Neuronal stem cell (in vitro differentiated cells): ENCODE results near the gene DSC3.

Experiments
- DNase-seq: peaks from one replicate; pipeline ENCODE4 v3.0.0-alpha.2; 2013; ENCODE audit warnings: low spot score
- H2AFZ ChIP-seq: one replicate; pipeline ENCODE4 v1.6.1; 2013; ENCODE audit warnings: mild to moderate bottlenecking, low read length, inconsistent platforms
- H2AK5ac ChIP-seq: 2 replicates; pipeline ENCODE4 v1.6.1; 2013; ENCODE audit warnings: low read depth, mild to moderate bottlenecking, inconsistent platforms, low read length, moderate library complexity, mixed read lengths
- H2BK120ac ChIP-seq: 2 replicates; pipeline ENCODE4 v1.6.1; 2013; ENCODE audit warnings: low read depth, mild to moderate bottlenecking, inconsistent platforms, low read length, moderate library complexity, mixed read lengths
- H2BK12ac ChIP-seq: one replicate; pipeline ENCODE4 v1.6.1; 2013; ENCODE audit warnings: low read length, inconsistent platforms
- H2BK15ac ChIP-seq: 2 replicates; pipeline ENCODE4 v1.6.1; 2013; ENCODE audit warnings: mild to moderate bottlenecking, low read length, inconsistent platforms, mixed read lengths
- H2BK5ac ChIP-seq: one replicate; pipeline ENCODE4 v1.6.1; 2013; ENCODE audit warnings: inconsistent platforms, mild to moderate bottlenecking, low read length, moderate library complexity
- H3K14ac ChIP-seq: one replicate; pipeline ENCODE4 v1.6.1; 2013; ENCODE audit warnings: low read length, inconsistent platforms
- H3K18ac ChIP-seq: 2 replicates; pipeline ENCODE4 v1.6.1; 2013; ENCODE audit warnings: low read length, inconsistent platforms
- H3K23ac ChIP-seq: 2 replicates; pipeline ENCODE4 v1.6.1; 2013; ENCODE audit warnings: low read depth, mild to moderate bottlenecking, mixed read lengths, low read length, inconsistent platforms; ENCODE audit not compliant: poor library complexity
- H3K27ac ChIP-seq: replicated peaks from 3 replicates; pipeline ENCODE4 v1.5.1; 2013; ENCODE audit warnings: low read length, inconsistent platforms
- H3K27me3 ChIP-seq, 3 experiments: 2 replicates each; pipeline ENCODE4 v1.6.1; 2013; ENCODE audit warnings: low read length in 3 of 3, mild to moderate bottlenecking in 2 of 3, inconsistent platforms in 1 of 3, low read depth in 1 of 3, mixed read lengths in 1 of 3, moderate library complexity in 1 of 3; ENCODE audit not compliant: control insufficient read depth in 3 of 3, insufficient read depth in 3 of 3
- H3K36me3 ChIP-seq, 2 donors: replicated peaks in 1 of 2; 2 replicates each; pipeline ENCODE4 v1.6.1; 2013; ENCODE audit warnings: low read length in 2 of 2; ENCODE audit not compliant: control insufficient read depth in 2 of 2, insufficient read depth in 2 of 2
- H3K4ac ChIP-seq: 2 replicates; pipeline ENCODE4 v1.6.1; 2013; ENCODE audit warnings: inconsistent platforms, mild to moderate bottlenecking, low read length, moderate library complexity
- H3K4me1 ChIP-seq, 2 donors: 1 replicate in 1 of 2; 2 replicates in 1 of 2; pipeline ENCODE4 v1.6.1; 2013; ENCODE audit warnings: low read length in 2 of 2, low read depth in 1 of 2; ENCODE audit not compliant: control insufficient read depth in 2 of 2, insufficient read depth in 1 of 2
- H3K4me2 ChIP-seq: one replicate; pipeline ENCODE4 v1.6.1; 2013; ENCODE audit warnings: mild to moderate bottlenecking, low read length, inconsistent platforms; ENCODE audit not compliant: insufficient read depth, poor library complexity, severe bottlenecking
- H3K4me3 ChIP-seq, 2 donors: 2 replicates each; pipeline ENCODE4 v1.5.1; 2013; ENCODE audit warnings: low read length in 2 of 2, mild to moderate bottlenecking in 2 of 2, inconsistent platforms in 1 of 2, moderate library complexity in 1 of 2
- H3K79me1 ChIP-seq: one replicate; pipeline ENCODE4 v1.6.1; 2013; ENCODE audit warnings: low read depth, mild to moderate bottlenecking, inconsistent platforms, low read length, moderate library complexity
- H3K9ac ChIP-seq: one replicate; pipeline ENCODE4 v1.6.1; 2013; ENCODE audit warnings: mild to moderate bottlenecking, low read depth, low read length, inconsistent platforms; ENCODE audit not compliant: poor library complexity
- H3K9me3 ChIP-seq, 2 donors: replicated peaks in 1 of 2; 2 replicates each; pipeline versions ENCODE3 to v1.6.1; 2013; ENCODE audit warnings: low read length in 2 of 2, mild to moderate bottlenecking in 2 of 2, inconsistent platforms in 1 of 2, low read depth in 1 of 2, mixed read lengths in 1 of 2, moderate library complexity in 1 of 2; ENCODE audit not compliant: control insufficient read depth in 2 of 2, insufficient read depth in 1 of 2
- H4K8ac ChIP-seq: one replicate; pipeline ENCODE4 v1.6.1; 2013; ENCODE audit warnings: low read depth, mild to moderate bottlenecking, inconsistent platforms, low read length, moderate library complexity
- H4K91ac ChIP-seq: one replicate; pipeline ENCODE4 v1.6.1; 2013; ENCODE audit warnings: low read length, low read depth, mild to moderate bottlenecking, inconsistent platforms; ENCODE audit not compliant: poor library complexity
- WGBS, 2 donors: extraction: QIAGEN DNeasy Blood & Tissue Kit; methylation state at CpG; one replicate each; pipeline ENCODE4 v1.1.7; 2013; ENCODE audit warnings: missing lambda C conversion rate in 2 of 2, mixed read lengths in 1 of 2; ENCODE audit not compliant: insufficient read length in 2 of 2, insufficient replicate concordance in 1 of 2; ENCODE audit errors: extremely low coverage in 2 of 2; 5-methylcytosine and 5-hydroxymethylcytosine counted together

Gene DSC3

GRCh38 chr18:31065036-31065773, 22.7 kb upstream of the DSC3 start:
- H3K27me3 ChIP-seq: no peaks in the 10 kb centered on the region
- H3K79me1 ChIP-seq: no peaks in the 10 kb centered on the region
- DNase-seq: no peak
- no peak overlapping the region for H2BK5ac ChIP-seq
- H3K4me3 ChIP-seq: no peak overlapping the region
- H4K91ac ChIP-seq: no peak overlapping the region
- no peak overlapping the region for H3K18ac ChIP-seq
- no peaks in the 10 kb centered on the region for H3K9me3 ChIP-seq
- H4K8ac ChIP-seq: no peak overlapping the region
- H2AK5ac ChIP-seq: no peak overlapping the region
- no peak overlapping the region for H3K9ac ChIP-seq
- no peak overlapping the region for H3K4ac ChIP-seq
- H2BK120ac ChIP-seq: no peak overlapping the region
- H3K4me1 ChIP-seq: peaks cover 2 to 14% of the 10 kb centered on the region in 2 donors
- H3K36me3 ChIP-seq: no peaks in the 10 kb centered on the region
- H2BK12ac ChIP-seq: no peak overlapping the region
- no CpG with 5 or more reads among the region's 6 CpGs for WGBS, 2 donors
- peak overlapping the region; percentile 7 for H2AFZ ChIP-seq
- no peak overlapping the region for H3K14ac ChIP-seq
- no peak overlapping the region for H3K4me2 ChIP-seq
- no peak overlapping the region for H3K27ac ChIP-seq
- no peak overlapping the region for H2BK15ac ChIP-seq
- no peak overlapping the region for H3K23ac ChIP-seq

GRCh38 chr18:31064130-31064529, 21.6 kb upstream of the DSC3 start:
- Histone ChIP-seq H2BK15ac (no peak overlapping the region), H3K23ac (no peak overlapping the region), H2BK5ac (no peak overlapping the region), H3K4ac (no peak overlapping the region), H3K27ac (no peak overlapping the region), H2BK12ac (no peak overlapping the region), H4K8ac (no peak overlapping the region), H3K4me2 (no peak overlapping the region), H3K4me1 (peaks cover 3 to 14% of the 10 kb centered on the region in 2 donors), H4K91ac (no peak overlapping the region), H3K9ac (no peak overlapping the region), H3K9me3 (no peaks in the 10 kb centered on the region), H3K79me1 (no peaks in the 10 kb centered on the region), H3K36me3 (no peaks in the 10 kb centered on the region), H3K27me3 (no peaks in the 10 kb centered on the region), H3K18ac (no peak overlapping the region), H3K14ac (no peak overlapping the region), H3K4me3 (no peak overlapping the region), H2BK120ac (no peak overlapping the region), H2AFZ (no peak overlapping the region), H2AK5ac (no peak overlapping the region)
- DNase-seq: no peak
- no CpG with 5 or more reads among the region's 1 CpG for WGBS, 2 donors

- Histone ChIP-seq H3K4me2 (no peak overlapping the region), H3K23ac (no peak overlapping the region), H3K27me3 (no peaks in the 10 kb centered on the region), H3K79me1 (no peaks in the 10 kb centered on the region), H2BK120ac (no peak overlapping the region), H3K9me3 (no peaks in the 10 kb centered on the region), H3K18ac (no peak overlapping the region), H3K27ac (no peak overlapping the region), H2BK5ac (no peak overlapping the region), H4K91ac (no peak overlapping the region), H2AFZ (no peak overlapping the region), H2BK15ac (no peak overlapping the region), H3K4me3 (no peak overlapping the region), H2AK5ac (no peak overlapping the region), H3K9ac (no peak overlapping the region), H3K4me1 (peaks cover 3 to 12% of the 10 kb centered on the region in 2 donors), H3K14ac (no peak overlapping the region), H3K36me3 (no peaks in the 10 kb centered on the region), H4K8ac (no peak overlapping the region), H3K4ac (no peak overlapping the region), H2BK12ac (no peak overlapping the region)
- no peak for DNase-seq
- no CpG with 5 or more reads among the region's 4 CpGs for WGBS, 2 donors
These were observed 19.4 kb upstream of the DSC3 start for GRCh38 chr18:31061945-31062344.

- Histone ChIP-seq H3K27ac (no peak overlapping the region), H3K14ac (no peak overlapping the region), H2BK15ac (no peak overlapping the region), H4K91ac (no peak overlapping the region), H3K27me3 (no peaks in the 10 kb centered on the region), H3K4me2 (no peak overlapping the region), H4K8ac (no peak overlapping the region), H3K18ac (no peak overlapping the region), H2BK12ac (no peak overlapping the region), H3K4me1 (peaks cover 3% of the 10 kb centered on the region in 2 donors), H3K23ac (no peak overlapping the region), H2BK5ac (no peak overlapping the region), H2AFZ (no peak overlapping the region), H3K9me3 (peaks cover 0 to 2% of the 10 kb centered on the region in 2 donors), H3K79me1 (no peaks in the 10 kb centered on the region), H3K36me3 (no peaks in the 10 kb centered on the region), H2BK120ac (no peak overlapping the region), H3K4ac (no peak overlapping the region), H2AK5ac (no peak overlapping the region), H3K9ac (no peak overlapping the region), H3K4me3 (no peak overlapping the region)
- WGBS, 2 donors: no CpG with 5 or more reads among the region's 3 CpGs
- DNase-seq: no peak
These were observed 16.4 kb upstream of the DSC3 start for GRCh38 chr18:31058897-31059296.
